ENCODE results near the gene RAMP3. TPM values are rescaled to one million over a fixed set of nuclear protein-coding genes. Genes with fewer than 3 reads are reported as not detected.

Gene RAMP3
- total and polyA plus RNA-seq, 2 donors (not counting 1 experiment from before 2014, with no cell fraction given), result 0.17 TPM; not detected in 1

DNA sequence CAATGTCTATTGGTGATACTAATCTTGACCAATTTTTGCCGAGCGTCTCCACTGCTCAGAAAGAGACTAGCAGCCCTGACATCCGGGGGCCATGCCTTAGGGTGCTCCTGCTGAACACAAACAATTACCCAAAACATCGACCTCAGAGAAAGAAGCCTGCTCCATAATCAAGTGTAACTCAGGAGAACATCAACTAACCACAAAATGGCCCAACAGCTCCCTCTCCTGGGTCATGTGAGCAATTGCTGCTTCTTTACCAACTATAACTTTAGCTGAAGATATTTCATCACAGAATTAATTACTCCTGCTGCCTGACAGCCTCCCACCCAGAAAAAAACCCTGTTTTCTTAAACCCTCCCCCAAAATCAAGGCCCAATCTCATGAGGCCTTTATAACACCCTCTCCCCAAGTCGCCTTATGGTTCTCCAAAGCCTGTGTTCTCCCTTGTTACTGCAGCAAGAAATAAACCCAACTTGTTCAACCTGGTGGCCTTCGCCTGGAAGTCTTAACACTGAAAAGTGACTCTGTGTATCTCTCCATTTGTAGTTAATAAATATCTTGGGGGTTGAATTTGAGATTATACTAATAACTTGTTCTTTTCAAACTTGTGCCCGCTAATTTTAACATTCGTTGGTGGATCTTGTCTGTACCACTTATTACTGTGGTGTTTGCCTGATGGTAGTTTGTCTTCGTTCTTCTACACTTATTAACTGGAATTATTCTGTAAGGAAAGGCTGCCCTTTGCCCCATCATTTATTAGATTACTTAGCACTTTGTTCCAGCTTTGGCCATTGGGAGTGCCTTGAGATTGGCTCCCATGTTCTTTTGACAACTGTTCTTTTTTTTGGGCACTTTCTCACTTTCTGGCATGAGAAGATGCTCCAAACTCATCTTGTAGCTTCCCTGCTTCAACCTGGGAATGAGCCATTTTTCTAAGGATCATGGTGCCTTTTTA lies 21.2 kb upstream of the RAMP3 start:
- peaks cover 10% of the 10 kb centered on the region for H3K27me3 ChIP-seq (ENCODE audit: control insufficient read depth, insufficient read depth, low read length)
- no peak overlapping the region for H3K4me3 ChIP-seq (replicated peaks in 1 of 4; ENCODE audit: control extremely low read depth in 1 of 4, insufficient read depth in 1 of 4, low read depth in 3 of 4, low read length in 4 of 4)
- no peak for TF ChIP-seq EZH2 (IDR thresholded peaks at IDR 0.05; ENCODE audit: low read length, missing control alignments)
- TF ChIP-seq, protein P1, sequence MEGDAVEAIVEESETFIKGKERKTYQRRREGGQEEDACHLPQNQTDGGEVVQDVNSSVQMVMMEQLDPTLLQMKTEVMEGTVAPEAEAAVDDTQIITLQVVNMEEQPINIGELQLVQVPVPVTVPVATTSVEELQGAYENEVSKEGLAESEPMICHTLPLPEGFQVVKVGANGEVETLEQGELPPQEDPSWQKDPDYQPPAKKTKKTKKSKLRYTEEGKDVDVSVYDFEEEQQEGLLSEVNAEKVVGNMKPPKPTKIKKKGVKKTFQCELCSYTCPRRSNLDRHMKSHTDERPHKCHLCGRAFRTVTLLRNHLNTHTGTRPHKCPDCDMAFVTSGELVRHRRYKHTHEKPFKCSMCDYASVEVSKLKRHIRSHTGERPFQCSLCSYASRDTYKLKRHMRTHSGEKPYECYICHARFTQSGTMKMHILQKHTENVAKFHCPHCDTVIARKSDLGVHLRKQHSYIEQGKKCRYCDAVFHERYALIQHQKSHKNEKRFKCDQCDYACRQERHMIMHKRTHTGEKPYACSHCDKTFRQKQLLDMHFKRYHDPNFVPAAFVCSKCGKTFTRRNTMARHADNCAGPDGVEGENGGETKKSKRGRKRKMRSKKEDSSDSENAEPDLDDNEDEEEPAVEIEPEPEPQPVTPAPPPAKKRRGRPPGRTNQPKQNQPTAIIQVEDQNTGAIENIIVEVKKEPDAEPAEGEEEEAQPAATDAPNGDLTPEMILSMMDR (conservative IDR thresholded peaks at IDR 0.05 in 1 of 2, IDR thresholded peaks at IDR 0.05 in 1 of 2; ENCODE audit: low read depth in 1 of 2, low read length in 2 of 2), result peak; percentile 89 to 92
- no peaks in the 10 kb centered on the region for H3K36me3 ChIP-seq (ENCODE audit: control insufficient read depth, insufficient read depth, low read length)
- H3K4me2 ChIP-seq (ENCODE audit: extremely low read depth, insufficient read depth, low read length), result no peak overlapping the region
- H3K4me1 ChIP-seq (ENCODE audit: control insufficient read depth, extremely low read depth, insufficient read depth, low read length), result no peaks in the 10 kb centered on the region
- no peak overlapping the region for H3K27ac ChIP-seq (ENCODE audit: insufficient read depth, low read length)
- no peak overlapping the region for H3K9ac ChIP-seq (ENCODE audit: insufficient read depth, low read length)
- no peaks in the 10 kb centered on the region for H3K9me3 ChIP-seq (ENCODE audit: control insufficient read depth, insufficient read depth, low read depth, low read length)
- H2AFZ ChIP-seq (ENCODE audit: low read length), result no peak overlapping the region
- peak; percentile 54 to 80 for DNase-seq (ENCODE audit: low read depth in 2 of 2)
- no peaks in the 10 kb centered on the region for H3K79me2 ChIP-seq (ENCODE audit: control insufficient read depth, insufficient read depth, low read length)
- no peaks in the 10 kb centered on the region for H4K20me1 ChIP-seq (ENCODE audit: control insufficient read depth, extremely low read depth, insufficient read depth, low read length)

DNA sequence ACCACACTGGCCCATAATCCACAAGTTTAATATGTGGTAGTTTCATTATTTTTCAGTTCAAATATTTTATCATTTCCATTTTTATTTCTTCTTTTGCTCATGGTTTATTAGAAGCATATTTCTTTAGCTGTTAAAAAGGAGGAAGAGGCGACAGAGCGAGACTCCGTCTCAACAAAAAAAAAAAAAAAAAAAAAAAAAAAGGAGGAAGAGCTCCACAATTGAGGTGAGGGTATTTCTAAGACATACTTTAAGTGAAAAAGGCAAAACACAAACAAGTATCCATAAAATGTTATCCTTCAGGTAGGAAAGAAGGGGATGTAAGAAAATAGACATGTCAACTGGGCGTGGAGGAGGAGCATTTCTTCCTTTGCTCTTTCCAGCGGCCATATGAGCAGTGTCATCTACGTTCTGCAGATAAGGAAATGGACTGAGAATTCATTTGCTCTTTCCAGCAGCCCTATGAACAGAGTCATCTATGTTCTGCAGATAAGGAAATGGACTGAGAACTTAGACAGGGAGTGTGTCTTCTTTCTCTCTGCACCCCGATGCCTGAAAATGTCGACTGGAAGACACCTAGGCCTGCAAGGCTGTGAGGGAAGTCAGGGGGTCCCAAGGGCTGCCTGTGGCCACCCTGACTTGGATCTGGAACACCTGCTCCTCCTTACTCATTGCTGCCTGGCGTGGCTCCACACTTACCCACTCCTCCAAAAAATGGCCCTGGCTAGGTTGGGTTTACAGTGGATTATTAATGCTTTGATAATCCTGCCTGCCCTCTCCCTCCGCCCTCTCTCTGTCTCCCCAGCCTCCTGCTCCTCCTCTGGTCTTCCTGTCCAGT lies 18.9 kb upstream of the RAMP3 start:
- no peak overlapping the region for H3K27ac ChIP-seq (ENCODE audit: insufficient read depth, low read length)
- peaks cover 10% of the 10 kb centered on the region for H3K27me3 ChIP-seq (ENCODE audit: control insufficient read depth, insufficient read depth, low read length)
- no peak overlapping the region for H3K4me3 ChIP-seq (replicated peaks in 1 of 4; ENCODE audit: control extremely low read depth in 1 of 4, insufficient read depth in 1 of 4, low read depth in 3 of 4, low read length in 4 of 4)
- DNase-seq (ENCODE audit: low read depth in 2 of 2), result no peak
- H3K36me3 ChIP-seq (ENCODE audit: control insufficient read depth, insufficient read depth, low read length), result no peaks in the 10 kb centered on the region
- no peak overlapping the region for H2AFZ ChIP-seq (ENCODE audit: low read length)
- H3K9ac ChIP-seq (ENCODE audit: insufficient read depth, low read length), result no peak overlapping the region
- TF ChIP-seq, protein P1 (conservative IDR thresholded peaks at IDR 0.05 in 1 of 2, IDR thresholded peaks at IDR 0.05 in 1 of 2; ENCODE audit: low read depth in 1 of 2, low read length in 2 of 2), result no peak
- no peak for TF ChIP-seq EZH2 (IDR thresholded peaks at IDR 0.05; ENCODE audit: low read length, missing control alignments)
- no peaks in the 10 kb centered on the region for H3K79me2 ChIP-seq (ENCODE audit: control insufficient read depth, insufficient read depth, low read length)
- no peaks in the 10 kb centered on the region for H3K4me1 ChIP-seq (ENCODE audit: control insufficient read depth, extremely low read depth, insufficient read depth, low read length)
- no peak overlapping the region for H3K4me2 ChIP-seq (ENCODE audit: extremely low read depth, insufficient read depth, low read length)
- H3K9me3 ChIP-seq (ENCODE audit: control insufficient read depth, insufficient read depth, low read depth, low read length), result no peaks in the 10 kb centered on the region
- H4K20me1 ChIP-seq (ENCODE audit: control insufficient read depth, extremely low read depth, insufficient read depth, low read length), result no peaks in the 10 kb centered on the region

DNA sequence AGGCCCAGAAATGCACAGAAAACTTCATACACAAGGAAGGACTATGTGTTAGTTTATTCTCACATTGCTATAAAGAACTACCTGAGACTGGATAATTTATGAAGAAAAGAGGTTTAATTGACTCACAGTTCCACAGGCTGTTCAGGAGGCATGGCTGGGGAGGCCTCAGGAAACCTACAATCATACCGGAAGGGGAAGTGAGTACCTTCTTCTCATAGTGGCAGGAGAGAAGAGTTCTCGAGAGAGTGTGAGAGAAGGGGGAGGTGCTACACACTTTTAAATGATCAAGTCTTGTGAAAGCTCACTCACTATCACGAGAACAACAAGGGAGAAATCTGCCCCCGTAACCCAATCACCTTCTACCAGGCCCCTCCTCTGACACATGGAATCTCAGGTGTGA lies 16.8 kb upstream of the RAMP3 start:
- H3K9me3 ChIP-seq (ENCODE audit: control insufficient read depth, insufficient read depth, low read depth, low read length), result no peaks in the 10 kb centered on the region
- no peak overlapping the region for H3K9ac ChIP-seq (ENCODE audit: insufficient read depth, low read length)
- no peak for TF ChIP-seq EZH2 (IDR thresholded peaks at IDR 0.05; ENCODE audit: low read length, missing control alignments)
- TF ChIP-seq, protein P1 (conservative IDR thresholded peaks at IDR 0.05 in 1 of 2, IDR thresholded peaks at IDR 0.05 in 1 of 2; ENCODE audit: low read depth in 1 of 2, low read length in 2 of 2), result no peak
- H3K27ac ChIP-seq (ENCODE audit: insufficient read depth, low read length), result no peak overlapping the region
- no peak overlapping the region for H3K4me2 ChIP-seq (ENCODE audit: extremely low read depth, insufficient read depth, low read length)
- H3K36me3 ChIP-seq (ENCODE audit: control insufficient read depth, insufficient read depth, low read length), result no peaks in the 10 kb centered on the region
- no peaks in the 10 kb centered on the region for H4K20me1 ChIP-seq (ENCODE audit: control insufficient read depth, extremely low read depth, insufficient read depth, low read length)
- no peak for DNase-seq (ENCODE audit: low read depth in 2 of 2)
- H2AFZ ChIP-seq (ENCODE audit: low read length), result no peak overlapping the region
- no peaks in the 10 kb centered on the region for H3K79me2 ChIP-seq (ENCODE audit: control insufficient read depth, insufficient read depth, low read length)
- H3K27me3 ChIP-seq (ENCODE audit: control insufficient read depth, insufficient read depth, low read length), result peaks cover 13% of the 10 kb centered on the region
- H3K4me3 ChIP-seq (replicated peaks in 1 of 4; ENCODE audit: control extremely low read depth in 1 of 4, insufficient read depth in 1 of 4, low read depth in 3 of 4, low read length in 4 of 4), result no peak overlapping the region
- no peaks in the 10 kb centered on the region for H3K4me1 ChIP-seq (ENCODE audit: control insufficient read depth, extremely low read depth, insufficient read depth, low read length)

Measured in fibroblast of lung (primary cell).